HL-60/S4 treated with retinoic acid at 250 ng/mL for 4 days and 3 days (cell line): ENCODE data around the gene COL6A2.
"Not testable (repeated sequence)": the region's sequence is repeated elsewhere in the genome, so short reads cannot be mapped to it uniquely, and the experiment has no call there.

ENCODE experiments used
- in situ Hi-C: fragments of 300-500 bp; cut with MboI; formaldehyde crosslinking; loops from 2 replicates; pipeline ENCODE4 v1.7.0; 2022; ENCODE audit warnings: low sequenced_read_pairs

COL6A2 gene

GRCh38 chr21:46060596-46061061 lies 37.3 kb upstream of the COL6A2 start:
- in situ Hi-C loops: no loop called here

GRCh38 chr21:46061063-46061462 lies 36.8 kb upstream of the COL6A2 start:
- in situ Hi-C loops: no loop called here

DNA sequence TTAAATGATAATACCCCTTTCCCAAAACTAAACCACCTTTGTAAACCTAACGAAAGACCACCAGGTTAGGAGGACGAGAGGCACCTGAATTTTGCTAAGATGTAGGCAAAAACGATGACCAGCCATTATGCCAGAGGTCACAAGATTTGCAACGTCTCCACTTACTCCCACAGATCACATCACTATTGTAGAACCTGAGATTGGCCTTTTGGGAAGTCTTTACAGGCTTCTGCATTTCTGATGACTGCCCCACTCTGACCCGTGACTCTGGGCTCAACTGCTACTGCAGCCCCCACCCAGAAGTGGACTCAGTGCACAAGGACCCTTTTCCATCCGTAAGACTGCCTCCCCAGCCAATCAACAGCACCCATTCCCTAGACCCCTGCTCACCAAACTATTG lies 36.4 kb upstream of the COL6A2 start:
- in situ Hi-C loops: no loop called here

GRCh38 chr21:46061950-46062349 lies 36.0 kb upstream of the COL6A2 start:
- in situ Hi-C loops: no loop called here

- in situ Hi-C loops: no loop called here
Observed at GRCh38 chr21:46062471-46063211, 35.3 kb upstream of the COL6A2 start.

- in situ Hi-C loops: no loop called here
Observed at GRCh38 chr21:46063227-46063626, 34.7 kb upstream of the COL6A2 start.

GRCh38 chr21:46063734-46064680 lies 33.9 kb upstream of the COL6A2 start:
- in situ Hi-C loops: no loop called here

- in situ Hi-C loops: no loop called here
Observed at GRCh38 chr21:46064870-46065214, 33.1 kb upstream of the COL6A2 start.

DNA sequence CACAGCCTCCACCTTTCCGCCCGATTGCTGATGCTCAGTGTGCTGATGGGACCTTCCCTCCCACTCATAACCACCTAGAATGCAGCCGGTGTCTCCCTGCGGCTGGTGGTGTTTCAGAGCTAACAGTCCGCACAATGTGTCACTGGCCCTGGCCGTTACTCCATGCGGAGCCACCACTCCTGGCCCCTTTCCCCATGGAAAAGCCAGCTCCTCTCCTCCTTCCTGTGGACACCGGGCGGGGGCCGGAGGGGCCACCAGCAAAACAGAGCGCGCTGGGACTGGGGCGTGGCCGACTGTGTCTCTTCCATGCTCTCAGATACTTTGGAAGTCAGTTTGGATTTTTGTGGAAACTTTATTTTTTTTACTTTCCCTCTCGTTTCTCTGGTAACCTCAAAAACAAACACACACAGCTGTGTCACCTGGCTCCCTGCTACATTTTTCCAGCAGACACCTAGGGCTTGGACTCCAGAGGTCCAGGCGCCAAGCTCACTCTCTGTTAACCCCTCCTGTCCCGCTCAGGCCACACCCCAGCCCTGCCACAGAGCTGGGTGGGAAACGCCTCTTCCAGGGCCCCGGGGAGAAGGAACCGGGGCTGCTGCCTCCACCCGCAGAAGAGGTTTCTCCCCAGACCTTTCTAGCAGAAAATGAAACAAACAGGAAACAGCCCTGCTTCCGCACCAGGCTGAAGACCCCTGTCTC lies 32.5 kb upstream of the COL6A2 start:
- in situ Hi-C loops: no loop called here

DNA sequence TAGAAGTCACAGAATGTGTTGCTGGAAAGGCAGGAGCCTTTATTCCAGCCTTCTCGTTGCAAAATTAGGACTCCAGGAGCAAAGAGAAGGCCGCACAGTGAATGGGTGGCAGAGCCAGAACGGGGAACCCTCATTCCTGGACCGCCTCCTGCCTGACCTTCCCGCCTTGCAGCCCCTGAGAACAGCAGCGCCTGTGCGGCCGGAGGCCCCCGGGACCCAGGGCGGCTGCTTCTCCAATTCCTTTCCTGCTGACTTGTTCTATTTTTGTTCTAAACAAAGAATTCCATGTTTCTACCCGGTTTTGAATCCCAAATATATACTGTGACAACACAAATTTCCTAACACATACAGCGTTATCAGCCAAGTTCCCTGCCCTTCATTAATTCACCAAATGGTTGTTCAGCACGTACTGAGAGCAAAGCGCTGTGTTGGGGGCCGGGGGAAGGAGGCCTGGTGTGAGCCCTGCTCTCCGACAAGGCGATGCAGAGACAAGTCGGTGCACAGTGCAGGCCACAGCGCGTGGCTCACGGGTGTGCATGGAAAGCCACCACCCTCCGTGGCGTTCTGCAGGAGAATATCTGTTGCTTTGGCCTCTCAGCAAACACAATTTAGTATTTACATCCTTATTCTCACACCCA lies 31.9 kb upstream of the COL6A2 start:
- in situ Hi-C loops: no loop called here

GRCh38 chr21:46066591-46067331 lies 31.2 kb upstream of the COL6A2 start:
- in situ Hi-C loops: no loop called here

DNA sequence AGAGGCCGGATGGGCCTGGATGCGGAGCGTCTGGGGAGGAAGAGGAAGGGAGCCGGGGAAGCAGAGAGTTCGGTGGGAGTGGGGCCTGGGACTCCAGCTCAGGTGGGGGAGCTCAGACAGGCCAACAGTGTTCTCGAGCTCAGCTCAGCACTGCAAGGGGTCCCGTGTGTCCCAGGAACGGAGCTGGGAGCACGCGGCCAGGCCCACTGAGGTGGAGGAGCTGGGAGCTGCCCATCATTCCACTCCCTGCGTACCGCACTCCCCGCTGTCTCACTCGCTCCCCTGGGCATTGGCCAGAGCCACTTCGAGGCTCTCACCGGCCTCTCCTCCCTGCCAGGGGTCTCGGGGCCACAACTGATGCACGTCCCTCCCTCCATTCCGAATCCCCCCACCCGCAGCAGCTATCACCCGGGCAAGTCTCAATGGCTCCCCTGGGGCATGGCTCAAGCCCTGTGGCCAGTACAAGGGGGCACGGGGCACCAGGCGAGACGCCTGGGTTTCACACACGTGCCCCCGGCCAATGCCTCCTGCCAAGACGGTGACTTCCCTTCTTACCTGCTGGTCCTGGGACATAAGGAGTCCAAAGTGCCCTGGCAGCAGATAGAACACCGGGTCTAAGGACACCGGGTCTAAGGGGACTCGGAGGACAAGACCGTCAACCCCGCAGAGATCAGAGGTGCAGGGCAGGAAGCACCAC lies 30.3 kb upstream of the COL6A2 start:
- in situ Hi-C loops: no loop called here

GRCh38 chr21:46068516-46069079 lies 29.3 kb upstream of the COL6A2 start:
- in situ Hi-C loops: no loop called here

DNA sequence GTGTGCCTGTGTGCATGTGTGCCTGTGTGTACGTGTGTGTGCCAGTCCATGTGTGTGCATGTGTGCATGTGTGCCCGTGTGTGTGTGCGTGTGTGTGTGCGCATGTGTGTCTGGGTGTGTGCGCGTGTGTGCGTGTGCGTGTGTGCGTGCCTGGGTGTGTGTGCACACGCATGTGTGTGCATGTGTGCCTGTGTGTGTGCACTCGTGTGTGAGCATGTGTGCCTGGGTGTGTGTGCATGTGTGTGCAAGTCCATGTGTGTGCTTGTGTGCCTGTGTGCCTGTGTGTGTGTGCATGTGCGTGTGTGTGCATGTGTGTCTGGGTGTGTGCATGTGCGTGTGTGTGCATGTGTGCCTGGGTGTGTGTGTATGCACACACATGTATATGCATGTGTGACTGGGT lies 28.7 kb upstream of the COL6A2 start:
- in situ Hi-C loops: no loop called here

GRCh38 chr21:46069719-46070279 lies 28.1 kb upstream of the COL6A2 start:
- in situ Hi-C loops: no loop called here

GRCh38 chr21:46071082-46071481 lies 26.8 kb upstream of the COL6A2 start:
- in situ Hi-C loops: no loop called here

GRCh38 chr21:46076724-46077123 lies 21.2 kb upstream of the COL6A2 start:
- in situ Hi-C loops: not testable (repeated sequence)

- in situ Hi-C loops: no loop called here
Observed at GRCh38 chr21:46077674-46078101, 20.2 kb upstream of the COL6A2 start.
